Loucy (cell line): Measurements from ENCODE around the gene ASS1.

Experiments
- CTCF ChIP-seq: fragments of 200-600 bp; sonication (generic); conservative IDR thresholded peaks from 2 replicates; pipeline ENCODE4 v1.5.1; 2014; ENCODE audit warnings: mild to moderate bottlenecking, antibody characterized with exemption, low read length
- EZH2phosphoT487 ChIP-seq: fragments of 200-600 bp; IDR thresholded peaks from 2 replicates; pipeline ENCODE4 v1.6.1; 2018; ENCODE audit warnings: antibody characterized with exemption, mild to moderate bottlenecking, moderate library complexity, borderline replicate concordance

DNA sequence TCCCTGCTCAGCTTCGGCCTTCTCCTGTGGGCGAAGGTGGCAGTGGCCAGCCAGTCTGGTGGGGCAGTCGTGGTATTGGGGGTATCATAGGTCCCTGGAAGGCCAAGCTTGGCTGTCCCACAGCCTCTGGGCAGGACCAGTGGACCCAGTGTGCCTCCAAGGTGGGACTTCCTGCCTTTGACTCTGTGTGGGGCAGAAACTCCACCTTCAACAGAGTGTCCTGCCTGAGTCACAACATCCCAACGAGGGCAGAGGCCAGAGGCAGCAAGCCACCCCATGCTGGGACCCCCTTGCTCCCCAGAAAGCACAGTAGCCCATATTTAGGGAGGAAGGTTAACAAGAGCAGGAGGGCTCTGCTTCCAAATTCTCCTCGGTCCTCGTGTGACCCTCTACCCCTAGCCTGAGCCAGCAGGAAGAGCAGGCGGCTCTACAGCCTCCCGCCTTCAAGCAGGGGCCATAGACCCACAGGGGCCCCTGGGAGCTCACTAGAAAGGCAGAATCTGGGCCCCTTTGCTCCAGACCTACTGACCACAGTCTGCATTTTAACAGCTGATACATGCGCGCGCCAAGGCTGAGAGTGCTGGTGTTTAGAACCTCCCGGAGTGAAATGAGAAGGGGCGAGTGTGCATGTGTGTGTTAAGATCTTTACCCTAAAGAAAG is 83.0 kb downstream of the ASS1 start:
- no peak for TF ChIP-seq CTCF
- no peak for TF ChIP-seq EZH2phosphoT487
